K562 (cell line): ENCODE results near the gene HSPA14. TPM values are rescaled to one million over a fixed set of nuclear protein-coding genes. Genes with fewer than 3 reads are reported as not detected.

Experiments
- ASH1L ChIP-seq: fragments of 450-650 bp; IDR thresholded peaks from 2 replicates; pipeline ENCODE4 v1.6.1; 2018; ENCODE audit warnings: borderline replicate concordance, mild to moderate bottlenecking, low read depth; ENCODE audit not compliant: partially characterized antibody
- CBX2 ChIP-seq: fragments of 200-600 bp; sonication (generic); IDR thresholded peaks from one replicate; pipeline ENCODE4 v1.6.1; 2012; ENCODE audit warnings: mild to moderate bottlenecking, low read length, inconsistent platforms; ENCODE audit not compliant: insufficient read depth, poor library complexity, severe bottlenecking
- HDAC2 ChIP-seq: fragments of 450-650 bp; IDR thresholded peaks from 2 replicates; pipeline ENCODE4 v1.6.1; 2016; ENCODE audit warnings: mild to moderate bottlenecking
- NFE2L1 ChIP-seq: fragments of 450-650 bp; IDR thresholded peaks from 2 replicates; pipeline ENCODE4 v1.6.1; 2016; ENCODE audit warnings: missing genetic modification characterization, low read depth, mild to moderate bottlenecking, missing compliant biosample characterization, moderate library complexity, borderline replicate concordance
- NR2C2 ChIP-seq, 2 experiments: fragments of 200-800 bp in 1 of 2; sonication (Bioruptor generic) in 1 of 2; sonication (generic) in 1 of 2; formaldehyde crosslinking in 1 of 2; IDR thresholded peaks; 2 replicates each; pipeline versions ENCODE4 v1.6.1 to v1.8.0; 2016 to 2022; ENCODE audit warnings: mild to moderate bottlenecking in 1 of 2, missing compliant biosample characterization in 1 of 2, missing genetic modification characterization in 1 of 2, missing genetic modification reagents in 1 of 2
- SMAD4 ChIP-seq: fragments of 250-450 bp; sonication (Bioruptor Pico); conservative IDR thresholded peaks from 2 replicates; pipeline ENCODE4 v1.8.0; 2021; ENCODE audit warnings: inconsistent platforms, mild to moderate bottlenecking, moderate library complexity
- TEAD4 ChIP-seq, 2 experiments: sonication (generic) in 1 of 2; formaldehyde crosslinking in 1 of 2; IDR thresholded peaks; 2 replicates each; pipeline versions ENCODE4 v1.6.1 to v1.8.0; 2012 to 2022; ENCODE audit warnings: borderline replicate concordance in 1 of 2, inconsistent platforms in 1 of 2, low read length in 1 of 2, mild to moderate bottlenecking in 1 of 2, missing genetic modification reagents in 1 of 2
- WHSC1 ChIP-seq: IDR thresholded peaks from one replicate; pipeline ENCODE4 v1.6.1; 2012; ENCODE audit warnings: low read length, control low read depth, inconsistent platforms
- polyA plus RNA-seq, 8 experiments: library from polyadenylated mRNA; depleted of rRNA in 4 of 8; stranded (reverse) in 5 of 8; unstranded in 3 of 8; fragments of >200 nt; fragmentation: Nextera tagmentation in 2 of 8; fragmentation: Illumina TruSeq in 1 of 8; extraction: Ambion mirVana in 2 of 8; extraction: Trizol in 1 of 8; gene quantifications; 2 replicates each; pipeline versions ENCODE4 v1.2.1 to v1.2.3, GENCODE V29; 2011 to 2014; ENCODE audit warnings: inconsistent platforms in 1 of 8, missing spikeins in 1 of 8
- total RNA-seq, 7 experiments: library from RNA; depleted of rRNA in 6 of 7; stranded (reverse); fragments of >200 nt in 6 of 7; fragmentation: Illumina TruSeq in 2 of 7; extraction: Trizol in 2 of 7; gene quantifications; 2 replicates each; pipeline versions ENCODE4 v1.2.1 to v1.2.3, GENCODE V29; 2011 to 2021; ENCODE audit warnings: low replicate concordance in 1 of 7
- TF ChIP-seq, protein P1 (sequence below): sonication (generic); formaldehyde crosslinking; IDR thresholded peaks from 2 replicates; pipeline ENCODE4 v1.8.0; 2023; ENCODE audit warnings: mild to moderate bottlenecking, missing genetic modification reagents
- TF ChIP-seq, protein P2 (sequence below): sonication (generic); formaldehyde crosslinking; IDR thresholded peaks from 2 replicates; pipeline ENCODE4 v1.8.0; 2022; ENCODE audit warnings: mild to moderate bottlenecking, missing genetic modification reagents, borderline replicate concordance

Gene HSPA14
- total and polyA plus RNA-seq, 9 of the 15 experiments (the other 6 are each of a cell fraction or from before 2014, with no cell fraction given) = 41.9 to 75.0 (median 63.2) TPM

DNA sequence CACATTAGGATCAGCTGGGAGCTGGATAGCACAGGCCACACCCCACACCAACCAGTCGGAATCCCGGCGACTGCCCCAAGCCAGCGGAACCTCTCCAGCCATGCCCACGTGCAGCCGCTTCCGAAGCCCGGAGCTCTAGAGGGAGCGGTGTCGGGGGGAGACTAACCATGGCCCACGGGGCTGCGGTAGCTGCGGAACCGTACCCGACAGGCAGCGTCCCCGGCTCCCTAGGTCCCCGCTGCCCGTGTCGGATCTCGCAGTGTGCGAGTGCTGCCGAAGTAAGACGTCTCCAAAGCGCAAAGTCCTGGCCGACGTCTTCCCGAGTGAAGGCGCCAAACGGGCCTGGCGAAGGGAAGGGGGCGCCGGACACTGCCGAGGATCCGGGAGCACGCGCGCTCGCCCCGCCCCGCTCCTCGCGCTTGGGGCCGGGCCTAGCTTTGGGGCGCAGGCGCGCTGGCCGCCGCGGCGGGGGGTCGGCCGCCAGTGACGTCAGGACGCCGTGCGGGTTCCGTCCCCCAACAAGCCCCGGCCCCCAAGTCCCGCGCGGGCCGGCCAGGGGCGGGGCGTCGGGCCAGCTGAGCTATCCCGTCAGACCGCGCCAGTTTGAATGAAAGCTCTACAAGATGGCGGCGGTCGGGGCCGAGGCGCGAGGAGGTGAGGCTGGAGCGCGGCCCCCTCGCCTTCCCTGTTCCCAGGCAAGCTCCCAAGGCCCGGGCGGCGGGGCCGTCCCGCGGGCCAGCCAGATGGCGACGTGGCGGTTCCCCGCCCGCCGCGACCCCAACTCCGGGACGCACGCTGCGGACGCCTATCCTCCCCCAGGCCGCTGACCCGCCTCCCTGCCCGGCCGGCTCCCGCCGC lies 40.4 kb downstream of the HSPA14 start, which contains the start of gene SUV39H2 (continued):
- TF ChIP-seq CBX2 (no peak), HDAC2 (peak; percentile 80; the same call in 1 of the 2 replicates), SMAD4 (CRISPR knock-in tag) (peak; percentile 61; the same call in 1 of the 2 replicates), ASH1L (no peak), TEAD4 (IDR thresholded peaks at IDR 0.05; ENCODE audit: low read length) (no peak), TEAD4 (CRISPR knock-in tag; IDR thresholded peaks at IDR 0.05; ENCODE audit: borderline replicate concordance) (no peak), NFE2L1 (no peak), NR2C2 (CRISPR knock-in tag; IDR thresholded peaks at IDR 0.05) (no peak), NR2C2 (tag; IDR thresholded peaks at IDR 0.05) (0 out of 2 replicates have a peak, but pooled peaks have one; percentile 21), WHSC1 (no peak)
- TF ChIP-seq, protein P1, sequence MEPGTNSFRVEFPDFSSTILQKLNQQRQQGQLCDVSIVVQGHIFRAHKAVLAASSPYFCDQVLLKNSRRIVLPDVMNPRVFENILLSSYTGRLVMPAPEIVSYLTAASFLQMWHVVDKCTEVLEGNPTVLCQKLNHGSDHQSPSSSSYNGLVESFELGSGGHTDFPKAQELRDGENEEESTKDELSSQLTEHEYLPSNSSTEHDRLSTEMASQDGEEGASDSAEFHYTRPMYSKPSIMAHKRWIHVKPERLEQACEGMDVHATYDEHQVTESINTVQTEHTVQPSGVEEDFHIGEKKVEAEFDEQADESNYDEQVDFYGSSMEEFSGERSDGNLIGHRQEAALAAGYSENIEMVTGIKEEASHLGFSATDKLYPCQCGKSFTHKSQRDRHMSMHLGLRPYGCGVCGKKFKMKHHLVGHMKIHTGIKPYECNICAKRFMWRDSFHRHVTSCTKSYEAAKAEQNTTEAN (CRISPR knock-in tag) = no peak
- TF ChIP-seq, protein P2, sequence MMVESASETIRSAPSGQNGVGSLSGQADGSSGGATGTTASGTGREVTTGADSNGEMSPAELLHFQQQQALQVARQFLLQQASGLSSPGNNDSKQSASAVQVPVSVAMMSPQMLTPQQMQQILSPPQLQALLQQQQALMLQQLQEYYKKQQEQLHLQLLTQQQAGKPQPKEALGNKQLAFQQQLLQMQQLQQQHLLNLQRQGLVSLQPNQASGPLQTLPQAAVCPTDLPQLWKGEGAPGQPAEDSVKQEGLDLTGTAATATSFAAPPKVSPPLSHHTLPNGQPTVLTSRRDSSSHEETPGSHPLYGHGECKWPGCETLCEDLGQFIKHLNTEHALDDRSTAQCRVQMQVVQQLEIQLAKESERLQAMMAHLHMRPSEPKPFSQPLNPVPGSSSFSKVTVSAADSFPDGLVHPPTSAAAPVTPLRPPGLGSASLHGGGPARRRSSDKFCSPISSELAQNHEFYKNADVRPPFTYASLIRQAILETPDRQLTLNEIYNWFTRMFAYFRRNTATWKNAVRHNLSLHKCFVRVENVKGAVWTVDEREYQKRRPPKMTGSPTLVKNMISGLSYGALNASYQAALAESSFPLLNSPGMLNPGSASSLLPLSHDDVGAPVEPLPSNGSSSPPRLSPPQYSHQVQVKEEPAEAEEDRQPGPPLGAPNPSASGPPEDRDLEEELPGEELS = 0 out of 2 replicates have a peak, but pooled peaks have one; percentile 13
